Middle frontal gyrus (tissue), 1 donor: Measurements from ENCODE around the gene ETV3.

ENCODE experiments used
- DNase-seq: peaks from one replicate; pipeline ENCODE4 v3.0.0-alpha.2; 2015; ENCODE audit warnings: low spot score; ENCODE audit errors: extremely low spot score

Gene ETV3

GRCh38 chr1:157140063-157140588, 1.9 kb upstream of the ETV3 start:
- no peak for DNase-seq

- DNase-seq: no peak
Measured at GRCh38 chr1:157139052-157139715, 989 bp upstream of the ETV3 start.

DNA sequence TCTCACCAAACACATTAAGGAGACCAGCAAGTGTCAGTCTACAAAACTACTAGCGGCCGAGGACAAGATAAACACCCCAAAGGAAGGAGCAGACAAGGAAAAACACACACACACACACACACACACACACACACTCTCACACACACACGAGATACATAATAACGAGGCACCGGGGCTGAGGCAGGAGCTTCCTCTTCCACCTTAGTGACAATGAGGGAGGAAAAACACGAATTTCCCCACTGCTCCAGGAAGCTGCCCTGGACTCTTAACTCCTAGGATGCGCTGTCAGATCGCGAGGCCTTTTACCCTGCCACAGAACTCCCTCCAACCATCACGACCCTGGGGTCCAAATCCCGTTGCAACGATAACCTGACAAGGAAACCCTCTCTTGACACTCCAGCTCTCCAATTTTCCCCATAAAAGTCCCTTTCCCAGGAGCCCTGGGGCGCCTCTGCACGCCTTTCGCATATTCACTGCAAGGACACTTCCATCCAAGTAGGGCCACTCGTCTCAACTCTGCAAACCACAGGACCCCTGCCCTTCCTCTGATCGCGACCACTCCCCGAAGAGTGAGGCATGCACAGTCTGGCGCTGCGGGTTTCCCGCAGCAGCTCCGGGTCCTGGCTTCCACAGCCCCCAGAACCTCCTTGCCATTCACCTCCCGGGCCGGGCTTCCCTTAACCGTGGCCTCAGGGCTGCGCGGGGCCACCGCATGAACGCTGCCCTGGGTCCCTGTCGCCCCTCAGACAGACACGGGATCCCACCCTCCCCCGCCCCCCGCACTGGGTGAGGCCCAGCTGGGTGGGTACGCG, 581 bp downstream of the ETV3 start:
- no peak for DNase-seq

DNA sequence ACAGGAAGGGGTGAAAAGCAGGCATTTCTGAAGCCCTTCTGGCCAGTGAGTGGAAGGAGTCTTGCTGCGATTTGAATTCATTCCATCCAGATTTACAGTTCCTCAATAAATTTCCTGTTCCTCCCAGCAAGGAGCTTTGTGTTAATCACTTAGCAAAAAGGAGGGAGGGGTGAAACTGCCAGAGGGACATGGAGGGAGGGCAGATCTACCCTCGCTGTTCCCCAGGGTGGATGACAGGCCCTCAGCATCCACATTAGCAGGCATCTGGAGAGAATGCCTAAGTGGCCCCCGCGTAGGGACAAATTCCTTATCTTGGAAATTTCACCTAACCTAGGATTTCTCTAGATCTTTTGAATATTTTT, 1.2 kb downstream of the ETV3 start:
- no peak for DNase-seq

DNA sequence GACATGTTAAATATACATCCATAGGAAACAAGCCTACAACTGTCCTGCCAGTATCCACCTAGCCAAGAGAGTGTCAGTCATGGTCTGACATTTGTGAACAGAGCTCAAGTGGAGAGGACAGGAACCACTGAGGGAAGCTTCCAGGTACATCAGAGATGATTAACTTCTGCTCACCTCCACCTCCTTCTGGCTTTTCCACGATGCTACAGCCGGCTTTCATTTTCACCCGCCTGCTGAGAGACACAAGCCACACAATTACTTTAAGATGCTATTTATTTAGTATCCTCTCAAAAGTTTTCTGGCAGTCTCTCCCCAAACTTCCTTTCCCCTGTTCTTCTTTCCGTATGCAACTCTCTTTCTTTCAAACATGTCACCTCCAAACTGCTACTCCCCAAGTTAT, 2.1 kb downstream of the ETV3 start:
- DNase-seq: no peak

DNA sequence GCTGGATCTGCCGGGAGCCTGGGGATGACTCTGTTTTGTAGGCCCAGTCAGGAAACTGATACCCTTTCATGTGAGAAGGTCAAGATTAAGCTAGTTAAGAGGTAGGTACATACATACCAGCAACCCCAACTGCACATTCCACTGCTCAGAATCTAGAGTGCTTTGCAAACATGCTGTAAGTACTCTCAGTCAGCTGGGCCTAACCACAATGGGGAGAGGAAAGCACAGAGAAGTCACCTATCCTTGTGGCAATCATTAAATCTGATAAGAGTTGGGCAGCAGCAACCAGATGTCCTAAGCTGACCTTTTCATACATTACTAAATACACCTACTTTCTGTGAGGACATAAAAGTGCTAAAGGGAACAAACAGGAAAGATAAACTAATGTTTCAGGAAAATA, 2.5 kb downstream of the ETV3 start:
- DNase-seq: no peak

- DNase-seq: no peak
Measured at GRCh38 chr1:157135070-157135469, 3.1 kb downstream of the ETV3 start.

DNA sequence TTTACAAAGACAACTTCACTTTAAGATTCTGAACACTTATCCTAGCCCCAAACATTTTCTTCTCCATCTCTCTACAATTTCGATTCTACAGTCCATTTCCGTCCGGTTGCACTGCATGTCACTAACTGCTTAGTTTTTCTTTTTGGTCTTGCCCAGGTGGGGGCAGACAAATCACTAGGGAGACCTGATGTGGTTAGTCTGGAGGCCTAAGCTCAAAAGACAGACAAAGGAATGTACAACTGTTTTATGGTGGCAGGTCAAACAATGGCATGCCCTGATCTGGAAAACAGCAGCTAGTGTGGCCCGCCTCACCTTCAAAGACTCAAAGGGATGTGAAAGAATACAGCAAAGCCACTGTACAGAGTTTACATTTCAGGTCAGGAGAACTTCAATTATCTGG, 3.8 kb downstream of the ETV3 start:
- DNase-seq: no peak

- DNase-seq: no peak
Measured at GRCh38 chr1:157133426-157133825, 4.8 kb downstream of the ETV3 start.

GRCh38 chr1:157132616-157133167, 5.5 kb downstream of the ETV3 start:
- DNase-seq: no peak

- no peak for DNase-seq
Measured at GRCh38 chr1:157132111-157132510, 6.1 kb downstream of the ETV3 start.

- DNase-seq: no peak
Measured at GRCh38 chr1:157131281-157131680, 6.9 kb downstream of the ETV3 start.

- DNase-seq: no peak
Measured at GRCh38 chr1:157124855-157125254, 13.3 kb downstream of the ETV3 start.

DNA sequence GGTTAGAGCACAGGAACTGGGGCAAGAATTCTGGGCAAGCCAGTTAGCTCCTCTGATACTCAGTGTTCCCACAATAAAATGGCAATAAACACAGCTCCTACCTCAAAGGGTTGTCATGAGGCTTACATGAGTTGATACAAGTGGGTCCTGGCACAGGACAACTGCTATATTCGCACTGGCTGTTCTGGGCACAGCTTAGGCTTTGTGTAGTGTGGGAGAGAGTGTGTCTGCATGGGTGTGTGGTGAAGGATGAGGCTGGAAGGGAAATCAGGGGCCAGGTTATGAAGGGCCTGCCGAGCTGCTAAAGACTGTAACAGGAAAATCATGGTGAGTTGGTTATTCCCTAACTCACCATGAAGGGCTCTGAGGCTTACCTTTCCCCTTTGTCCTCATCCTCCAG, 18.7 kb downstream of the ETV3 start:
- no peak for DNase-seq

DNA sequence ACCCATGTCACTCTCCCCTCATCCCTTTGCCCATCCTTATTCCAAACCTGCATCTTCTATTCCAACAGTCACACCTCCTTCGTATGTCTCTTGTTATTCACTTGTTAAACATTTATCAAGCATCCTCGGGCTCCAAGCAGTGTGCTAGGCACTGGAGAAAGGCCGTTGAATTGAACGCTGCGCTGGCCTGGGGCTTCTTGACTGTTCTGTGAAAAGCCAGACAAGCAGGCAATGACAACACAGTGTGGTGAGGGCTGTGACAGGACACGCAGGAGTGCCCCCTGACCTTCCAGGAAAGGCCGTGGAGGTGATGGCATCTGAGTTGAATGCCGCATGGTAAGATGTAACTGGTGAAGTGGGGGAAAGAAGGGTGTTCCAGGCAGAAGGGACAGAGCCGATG, 19.2 kb downstream of the ETV3 start:
- DNase-seq: no peak

GRCh38 chr1:157117527-157118057, 20.6 kb downstream of the ETV3 start:
- no peak for DNase-seq

- no peak for DNase-seq
Measured at GRCh38 chr1:157116737-157117103, 21.5 kb downstream of the ETV3 start.

DNA sequence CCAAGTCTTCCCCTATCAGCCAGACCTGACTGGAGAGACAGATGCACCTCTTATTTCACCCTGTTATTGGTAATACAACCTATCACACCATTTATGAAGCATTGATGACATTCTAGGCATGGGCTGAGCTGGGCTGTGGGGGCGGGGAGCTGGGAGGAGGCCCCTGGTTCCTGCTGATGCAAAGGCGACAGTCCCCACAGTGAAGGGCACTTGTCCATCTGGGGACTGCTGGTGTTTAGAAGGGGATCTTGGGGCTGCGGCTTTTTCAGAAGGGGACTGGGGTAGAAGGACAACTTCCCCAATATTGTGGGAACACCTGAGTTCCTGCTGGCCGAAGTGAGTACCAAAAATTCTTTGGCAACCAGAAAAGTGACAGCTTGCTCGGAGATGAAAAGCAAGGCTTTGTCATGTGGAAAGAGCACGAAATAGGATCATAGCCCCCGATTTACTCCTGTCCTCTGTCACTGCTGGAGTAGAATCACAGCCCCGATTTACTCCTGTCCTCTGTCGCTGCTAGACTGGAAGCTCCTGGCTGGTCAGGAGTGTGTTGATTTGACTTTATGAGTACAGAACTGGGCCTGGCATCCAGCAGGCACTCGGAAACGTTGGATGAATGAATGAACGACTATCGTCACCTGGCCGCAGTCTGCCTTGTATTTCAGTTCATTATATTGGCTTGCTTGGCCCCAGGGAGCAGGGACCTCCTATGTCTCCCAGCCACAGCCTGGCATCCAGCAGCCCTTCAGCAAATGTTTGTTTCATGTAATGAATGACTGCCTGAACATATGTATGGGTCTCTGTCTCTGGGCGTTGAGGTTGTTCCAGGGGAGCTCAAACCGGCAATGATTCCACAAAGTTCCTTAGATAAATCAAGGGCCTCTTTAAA, 22.1 kb downstream of the ETV3 start:
- DNase-seq: no peak

GRCh38 chr1:157115429-157115838, 22.8 kb downstream of the ETV3 start:
- DNase-seq: no peak

- no peak for DNase-seq
Measured at GRCh38 chr1:157114183-157115121, 23.7 kb downstream of the ETV3 start.
